Fibroblast of skin of left biceps (primary cell): ENCODE measurements around the gene NCS1.
"Not testable (repeated sequence)": the region's sequence is repeated elsewhere in the genome, so short reads cannot be mapped to it uniquely, and the experiment has no call there.

ENCODE experiments used
- DNase-seq, 2 experiments: peaks; one replicate each; pipeline ENCODE4 v3.0.0-alpha.2; 2013; ENCODE audit warnings: low read depth in 2 of 2

Gene NCS1

DNA sequence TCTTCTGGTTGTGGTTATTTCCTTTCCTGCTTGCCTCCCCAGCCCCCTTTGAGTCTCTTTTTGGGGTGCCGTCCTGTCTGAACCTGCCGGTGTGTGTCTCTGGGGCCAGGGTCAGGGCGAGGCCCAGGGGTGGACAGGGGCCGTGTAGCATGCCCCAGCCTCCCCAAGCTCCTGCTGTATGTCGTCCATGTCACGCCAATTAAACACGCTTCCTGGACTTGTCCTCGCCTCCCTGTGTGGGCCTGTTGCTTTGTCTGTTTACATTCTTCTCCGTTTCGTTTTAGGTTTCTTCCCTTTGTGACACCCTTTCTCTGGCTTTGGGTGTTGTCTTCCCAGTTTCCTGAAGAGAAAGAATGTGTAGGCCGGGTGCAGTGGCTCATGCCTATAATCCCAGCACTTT lies 64.9 kb downstream of the NCS1 start:
- no peak for DNase-seq

GRCh38 chr9:130237763-130238524 lies 65.7 kb downstream of the NCS1 start:
- no peak for DNase-seq

DNA sequence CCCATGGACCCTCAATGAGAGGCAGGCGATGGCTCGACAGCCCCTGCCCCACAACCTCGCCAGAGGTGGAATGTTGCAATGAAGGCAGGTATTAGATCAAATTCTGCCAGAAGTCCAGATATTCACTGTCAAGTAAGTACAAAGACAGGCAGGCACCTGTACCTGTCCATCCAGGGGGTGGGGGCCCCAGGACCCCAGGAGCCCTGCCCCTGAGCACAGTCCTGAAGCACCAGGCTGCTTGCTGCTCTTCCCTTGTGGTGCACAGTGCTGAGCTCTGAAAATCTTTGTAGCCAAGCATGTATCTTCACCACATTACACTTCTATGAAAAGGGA lies 67.1 kb downstream of the NCS1 start:
- no peak for DNase-seq

DNA sequence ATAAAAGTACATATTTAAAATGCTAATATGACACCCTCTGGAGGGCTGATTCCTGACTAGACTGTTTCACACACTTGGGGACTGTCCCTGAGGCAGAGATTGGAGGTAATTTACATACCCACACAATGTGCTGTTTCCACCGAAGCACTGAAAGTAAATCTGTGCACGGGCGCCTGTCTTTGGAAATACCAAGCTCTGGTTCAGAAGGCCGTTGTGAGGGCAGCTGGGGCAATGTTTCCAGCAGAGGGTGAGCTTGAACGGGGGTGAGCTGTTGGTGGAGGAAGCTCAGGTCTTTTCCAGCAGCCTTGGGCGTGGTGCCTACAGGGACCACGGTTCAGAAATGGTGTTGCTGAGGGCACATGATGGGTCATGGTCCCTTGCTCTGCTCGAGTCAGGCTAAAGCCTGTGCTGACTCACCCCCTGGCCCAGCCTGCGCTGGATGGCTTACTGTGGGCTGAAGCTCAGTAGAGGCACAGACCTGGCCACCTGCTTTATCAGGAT lies 67.6 kb downstream of the NCS1 start:
- DNase-seq = no peak

- DNase-seq = peak; percentile 18 to 30
Observed at GRCh38 chr9:130240410-130241197, 68.4 kb downstream of the NCS1 start.

GRCh38 chr9:130241198-130241535 lies 69.0 kb downstream of the NCS1 start:
- DNase-seq = no peak

GRCh38 chr9:130242270-130243014 lies 70.2 kb downstream of the NCS1 start:
- DNase-seq = no peak

DNA sequence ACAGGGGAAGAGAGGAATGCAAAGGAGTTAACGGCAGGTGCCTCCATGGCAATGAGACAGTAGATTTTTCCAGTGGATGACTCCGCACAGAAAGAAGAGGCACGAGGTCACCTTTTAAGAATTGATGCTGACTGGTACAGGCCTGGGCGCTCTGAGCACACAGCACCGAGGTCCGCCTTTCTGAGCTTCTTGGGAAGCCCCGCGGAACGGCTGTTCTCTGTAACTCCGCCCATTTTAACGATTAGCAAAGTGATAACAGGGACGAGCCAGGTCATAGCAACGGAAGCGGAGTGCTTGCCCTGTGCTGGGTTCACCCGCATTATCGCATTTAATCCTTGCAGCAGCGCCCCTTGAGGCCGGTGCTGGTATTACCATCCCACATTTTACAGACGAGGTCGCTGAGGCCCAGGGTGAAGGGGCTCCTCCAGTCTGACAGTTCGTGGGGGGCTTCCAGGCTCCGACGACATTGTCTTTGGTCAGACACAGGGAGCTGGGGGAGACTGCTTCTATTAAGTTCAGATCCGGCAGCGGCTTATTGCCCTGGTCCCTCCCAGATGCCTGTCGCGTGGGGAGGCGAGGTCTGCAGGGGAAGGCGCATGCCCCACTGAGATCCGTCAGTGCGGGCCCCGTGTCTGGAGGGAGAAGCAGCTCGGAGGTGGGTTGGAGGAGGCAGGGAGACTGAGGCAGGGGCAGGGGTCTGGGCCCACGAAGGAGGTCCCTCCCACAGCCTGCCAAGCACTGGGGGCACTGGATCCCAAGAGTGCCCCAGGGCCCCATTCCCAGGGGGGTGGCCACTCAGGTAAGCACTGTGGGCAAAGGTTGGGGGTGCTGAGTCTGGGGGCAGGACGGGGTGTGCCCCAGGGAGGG lies 71.0 kb downstream of the NCS1 start:
- no peak for DNase-seq

DNA sequence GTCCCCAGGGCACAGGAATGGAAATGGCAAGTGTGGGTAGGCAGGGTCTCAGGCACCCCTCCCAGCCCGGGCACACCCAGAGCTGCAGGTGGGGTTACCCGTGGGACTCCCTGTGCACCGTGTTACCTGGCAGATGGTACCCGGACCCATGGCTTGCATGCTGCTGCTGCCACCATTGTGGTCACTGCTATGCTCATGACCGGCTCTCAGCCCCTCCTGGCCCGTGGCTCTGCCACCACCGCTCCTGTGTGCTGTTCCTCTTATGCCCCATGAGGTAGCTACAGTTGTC lies 71.6 kb downstream of the NCS1 start:
- no peak for DNase-seq

DNA sequence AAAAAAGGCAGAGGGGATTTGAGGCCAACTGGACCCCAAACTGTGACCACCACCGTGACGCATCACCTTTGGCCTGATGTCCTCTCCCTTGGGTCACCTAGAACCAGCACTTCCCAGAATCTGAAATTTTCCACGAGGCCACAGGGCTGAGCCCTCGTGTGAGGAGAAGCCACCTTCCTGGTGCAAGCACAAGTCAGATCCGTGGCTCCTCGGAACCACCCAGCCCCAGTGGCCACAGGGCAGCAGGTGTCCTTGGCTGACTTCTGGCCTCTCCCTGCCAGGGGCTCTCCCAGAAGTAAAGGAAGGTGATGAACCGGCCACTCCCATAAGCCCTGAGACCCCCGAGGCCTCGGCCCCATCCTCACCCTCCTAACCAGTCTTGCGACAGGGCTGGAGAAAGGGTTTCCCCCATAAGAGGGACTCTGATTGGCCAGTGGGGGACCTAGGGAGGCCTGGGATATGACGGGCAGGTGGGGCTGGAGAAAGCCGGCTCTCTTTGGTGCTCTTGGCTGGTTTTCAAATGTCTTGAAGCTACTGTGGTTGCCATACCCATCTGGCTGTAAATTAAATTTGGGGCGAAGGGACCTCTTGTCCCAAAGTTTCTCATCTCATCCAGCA lies 72.5 kb downstream of the NCS1 start:
- DNase-seq = no peak

DNA sequence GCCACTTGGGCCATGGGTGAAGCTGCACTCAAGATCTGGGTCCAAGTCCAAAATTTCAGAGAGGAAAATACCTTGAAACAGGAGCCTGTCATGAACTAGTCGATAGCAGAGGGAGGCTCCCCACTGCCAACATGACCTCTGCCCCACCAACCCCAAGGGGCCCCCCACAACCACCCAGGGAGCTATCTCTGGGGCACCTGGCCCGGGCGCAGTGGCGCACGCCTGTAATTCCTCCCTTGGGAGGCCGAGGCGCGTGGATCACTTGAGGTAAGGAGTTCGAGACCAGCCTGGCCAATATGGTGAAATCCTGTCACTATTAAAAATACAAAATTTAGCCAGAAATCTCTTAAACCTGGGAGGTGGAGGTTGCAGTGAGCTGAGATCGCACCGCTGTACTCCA lies 73.3 kb downstream of the NCS1 start:
- DNase-seq = no peak

DNA sequence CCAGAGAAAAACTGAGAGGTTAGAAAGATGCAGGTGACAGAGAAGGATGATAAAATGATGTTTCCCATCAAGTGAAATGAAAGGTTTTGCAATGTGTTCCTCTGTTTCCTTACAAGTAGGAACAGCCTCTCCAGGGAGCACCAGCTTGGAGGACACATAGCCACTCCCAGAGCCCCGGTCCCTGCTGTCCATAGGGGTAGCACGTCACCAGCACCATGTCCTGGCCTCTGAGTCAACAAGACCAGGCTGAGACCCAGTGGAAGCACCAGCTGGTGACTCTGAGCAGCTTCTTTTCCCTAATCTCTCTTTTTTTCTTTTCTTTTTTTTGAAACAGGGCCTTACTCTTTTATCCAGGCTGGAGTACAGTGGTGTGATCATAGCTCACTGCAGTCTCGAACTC lies 73.9 kb downstream of the NCS1 start:
- no peak for DNase-seq

GRCh38 chr9:130254747-130255630 lies 82.8 kb downstream of the NCS1 start:
- DNase-seq = no peak

GRCh38 chr9:130255631-130256134 lies 83.5 kb downstream of the NCS1 start:
- DNase-seq = no peak

DNA sequence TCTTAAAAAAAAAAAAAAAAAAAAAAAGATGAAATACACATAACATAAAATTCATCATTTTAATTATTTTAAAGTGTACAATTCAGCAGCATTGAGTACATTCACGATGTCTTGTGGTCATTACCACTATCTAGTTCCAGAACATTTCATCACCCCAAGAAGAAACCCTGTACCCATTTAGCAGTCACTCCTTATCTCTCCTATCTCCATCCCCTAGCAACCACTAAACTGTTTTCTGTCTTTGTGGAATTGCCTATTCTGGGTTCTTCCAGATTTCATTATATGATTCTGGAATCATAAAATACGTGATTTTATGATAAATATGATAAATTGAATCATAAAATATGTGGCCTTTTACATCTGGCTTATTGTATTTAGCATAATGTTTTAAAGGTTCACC lies 84.4 kb downstream of the NCS1 start:
- DNase-seq = no peak

GRCh38 chr9:130258137-130258536 lies 85.9 kb downstream of the NCS1 start:
- not testable (repeated sequence) for DNase-seq

DNA sequence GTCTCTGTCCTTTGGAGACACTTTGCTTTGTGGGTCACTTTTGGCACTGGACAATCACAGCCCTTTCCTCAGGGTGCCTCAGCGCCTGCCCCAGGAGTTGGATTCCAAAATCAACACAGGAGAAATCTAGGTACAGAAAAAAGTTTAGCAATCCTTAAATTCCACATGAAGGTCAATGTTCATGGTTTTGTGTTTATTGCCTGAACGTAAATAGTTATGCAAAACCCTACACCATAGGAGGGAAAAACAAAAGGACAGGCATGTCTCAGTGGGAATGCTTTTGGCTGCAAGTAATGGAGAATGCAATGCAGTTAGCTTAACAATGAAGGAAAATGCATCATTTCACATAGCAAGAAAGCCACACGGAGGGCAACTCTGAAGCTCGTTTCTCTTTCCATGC lies 86.8 kb downstream of the NCS1 start:
- no peak for DNase-seq

DNA sequence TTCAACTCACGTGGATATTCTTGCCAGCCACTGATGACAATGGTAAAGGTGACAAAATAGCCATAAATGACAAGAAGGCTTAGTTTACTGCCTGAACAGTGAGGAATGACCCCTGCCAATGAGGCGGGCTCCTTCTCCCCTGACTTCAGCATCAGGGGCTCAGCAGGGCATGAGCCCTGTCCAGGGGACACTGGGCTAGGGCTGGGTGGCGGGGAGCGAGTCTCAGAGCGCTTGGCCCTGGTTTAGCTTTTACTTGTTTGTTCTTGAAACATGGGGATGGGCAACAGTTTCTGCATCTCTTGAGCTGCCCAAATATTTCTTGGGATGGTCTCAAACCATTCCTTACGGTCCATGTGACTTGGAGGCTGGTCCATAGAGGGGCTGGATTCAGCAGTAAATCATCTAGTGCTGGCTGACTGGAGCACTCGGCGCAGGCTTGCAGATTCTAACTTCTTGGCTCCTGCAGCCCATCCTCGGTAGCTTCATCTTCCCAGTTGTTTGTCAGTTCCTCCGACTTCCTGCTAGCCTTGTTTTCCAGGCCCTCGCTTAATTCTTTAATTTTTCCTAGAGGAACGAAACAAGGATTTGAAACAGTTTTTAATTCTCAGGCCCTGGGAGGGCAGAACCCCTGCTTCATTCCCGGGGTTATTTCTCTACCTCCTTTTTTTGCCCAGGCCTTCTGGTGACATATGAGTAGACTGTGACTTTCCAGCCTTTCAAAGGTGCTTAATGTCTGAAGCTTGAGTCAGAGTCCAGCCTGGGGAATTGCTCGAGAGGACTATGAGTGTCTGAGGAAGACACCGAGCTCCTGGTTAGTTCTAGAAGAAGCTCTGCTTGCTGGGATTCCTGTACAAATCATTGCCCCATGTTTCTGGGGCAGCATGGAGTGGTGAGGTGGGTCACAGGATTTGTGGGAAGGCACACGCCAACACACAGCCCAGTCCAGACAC lies 88.9 kb downstream of the NCS1 start:
- no peak for DNase-seq
